Uterine smooth muscle cell (primary cell): ENCODE results near the gene IL34. TPM values are rescaled to one million over a fixed set of nuclear protein-coding genes. Genes with fewer than 3 reads are reported as not detected.

Experiments
- total RNA-seq: library from RNA; depleted of rRNA; stranded (reverse); fragments of >200 nt; gene quantifications from 2 replicates; pipeline ENCODE4 v1.2.3, GENCODE V29; 2014

IL34 gene
- total RNA-seq, result 2.0 and 6.2 TPM in 2 replicates

DNA sequence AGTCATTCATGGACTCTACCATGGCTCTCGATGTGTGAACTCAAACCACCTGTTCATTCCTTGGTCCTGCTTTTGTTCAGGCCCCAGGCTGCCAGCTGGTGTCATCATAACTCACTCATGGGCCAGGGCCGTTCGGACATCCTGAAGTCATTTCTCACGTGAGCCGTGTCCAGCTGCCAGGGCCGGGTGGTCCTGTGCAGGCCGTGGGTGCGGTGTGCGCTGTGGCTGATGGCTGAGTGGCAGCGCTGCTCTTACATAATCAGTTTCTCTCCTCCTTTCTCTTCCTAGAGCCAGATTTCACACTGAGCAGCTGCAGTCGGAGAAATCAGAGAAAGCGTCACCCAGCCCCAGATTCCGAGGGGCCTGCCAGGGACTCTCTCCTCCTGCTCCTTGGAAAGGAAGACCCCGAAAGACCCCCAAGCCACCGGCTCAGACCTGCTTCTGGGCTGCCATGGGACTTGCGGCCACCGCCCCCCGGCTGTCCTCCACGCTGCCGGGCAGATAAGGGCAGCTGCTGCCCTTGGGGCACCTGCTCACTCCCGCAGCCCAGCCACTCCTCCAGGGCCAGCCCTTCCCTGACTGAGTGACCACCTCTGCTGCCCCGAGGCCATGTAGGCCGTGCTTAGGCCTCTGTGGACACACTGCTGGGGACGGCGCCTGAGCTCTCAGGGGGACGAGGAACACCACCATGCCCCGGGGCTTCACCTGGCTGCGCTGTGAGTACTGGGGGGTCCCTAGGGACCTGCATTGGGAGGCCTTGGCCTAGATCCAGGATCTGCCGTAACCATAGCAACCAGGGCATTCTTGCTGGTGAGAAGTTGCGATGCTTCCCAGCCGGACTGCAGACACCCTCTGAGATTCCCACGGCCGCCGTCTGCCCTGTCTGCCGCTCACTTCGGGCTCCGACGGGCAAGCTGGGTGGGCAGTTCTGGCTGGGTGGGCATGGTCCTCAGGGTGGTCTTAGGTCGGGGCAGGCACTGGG, at the start of gene IL34:
Gene IL34 (plus strand): TSS at position 300 of the 982 bp plus-strand sequence. CDS start 389 bp downstream, at position 689.

DNA sequence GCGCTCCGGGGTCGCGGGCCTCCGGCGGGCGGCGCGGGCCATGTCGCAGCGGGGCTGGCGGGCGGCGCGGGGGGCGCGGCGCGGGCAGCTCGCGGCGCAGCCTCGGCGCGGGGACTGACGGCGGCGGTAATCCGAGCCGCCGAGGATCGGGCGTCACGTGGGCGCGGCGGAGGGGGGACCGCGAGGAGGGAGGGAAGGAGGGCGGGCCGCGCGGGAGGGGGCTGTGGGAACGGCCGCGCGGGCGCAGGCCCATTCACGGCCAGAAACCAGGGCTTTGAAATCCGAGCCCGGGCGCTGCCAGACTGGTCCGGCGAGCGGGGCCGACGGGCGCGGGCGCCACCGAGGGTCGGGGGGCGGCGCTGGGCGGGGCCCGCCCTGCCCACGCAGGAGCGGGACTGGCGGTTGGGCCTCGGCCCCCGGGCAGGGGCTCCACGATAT, 39.6 kb downstream of the IL34 start, which contains the start of gene MTSS2:
Gene MTSS2 (minus strand): TSS at position 116 of the 438 bp plus-strand sequence. CDS start 262 bp downstream, outside the sequence.

Other genes starting within 250 kb of the IL34 start
- gene ST3GAL2, start 207.5 kb upstream of the IL34 start, total RNA-seq, result 20.9 and 21.4 TPM in 2 replicates
- 11.6 and 14.7 TPM in 2 replicates for gene FCSK, start 192.0 kb upstream of the IL34 start, total RNA-seq
- gene COG4, start 123.0 kb upstream of the IL34 start, total RNA-seq, result 76.6 and 102 TPM in 2 replicates
- gene SF3B3, start 122.7 kb upstream of the IL34 start, total RNA-seq, result 141 and 206 TPM in 2 replicates
- gene MTSS2, start 39.5 kb downstream of the IL34 start, total RNA-seq, result 15.6 and 22.7 TPM in 2 replicates
- gene VAC14, start 154.6 kb downstream of the IL34 start, total RNA-seq, result 30.2 and 35.4 TPM in 2 replicates